Neural cell (in vitro differentiated cells): ENCODE data around the gene B4GALT5. TPM values are rescaled to one million over a fixed set of nuclear protein-coding genes. Genes with fewer than 3 reads are reported as not detected.

Experiments
- H2AFZ ChIP-seq: fragments of 200-600, 300-800 bp; sonication (generic), shearing (Covaris generic); 2 replicates; pipeline ENCODE4 v1.6.0; 2014; ENCODE audit warnings: low read depth, mild to moderate bottlenecking, antibody characterized with exemption, low read length, moderate library complexity
- H3F3A ChIP-seq: fragments of 200-600 bp; shearing (Covaris generic); 2 replicates; pipeline ENCODE4 v1.6.1; 2016; ENCODE audit warnings: mild to moderate bottlenecking, moderate library complexity, mixed read lengths, antibody characterized with exemption, low read length; ENCODE audit not compliant: insufficient read depth, poor library complexity, severe bottlenecking
- H3K27ac ChIP-seq: fragments of 200-600, 300-800 bp; sonication (generic), shearing (Covaris generic); 2 replicates; pipeline ENCODE4 v1.5.1; 2014; ENCODE audit warnings: mild to moderate bottlenecking, low read length, moderate library complexity
- H3K27me3 ChIP-seq: fragments of 300-800, 200-600 bp; sonication (generic), shearing (Covaris generic); 2 replicates; pipeline ENCODE4 v1.6.0; 2014; ENCODE audit warnings: mild to moderate bottlenecking, low read depth, low read length, moderate library complexity; ENCODE audit not compliant: insufficient read depth
- H3K36me3 ChIP-seq: fragments of 300-800, 200-600 bp; sonication (generic), shearing (Covaris generic); 2 replicates; pipeline ENCODE4 v1.5.1; 2014; ENCODE audit warnings: mild to moderate bottlenecking, antibody characterized with exemption, low read length, moderate library complexity; ENCODE audit not compliant: insufficient read depth
- H3K4me2 ChIP-seq: fragments of 300-800, 200-600 bp; sonication (generic), shearing (Covaris generic); 2 replicates; pipeline ENCODE4 v1.6.0; 2014; ENCODE audit warnings: mild to moderate bottlenecking, low read length
- H3K4me3 ChIP-seq: fragments of 300-800, 200-600 bp; sonication (generic), shearing (Covaris generic); 2 replicates; pipeline ENCODE4 v1.5.1; 2014; ENCODE audit warnings: mild to moderate bottlenecking, low read length, moderate library complexity
- H3K79me2 ChIP-seq: fragments of 200-600 bp; shearing (Covaris generic); replicated peaks from 2 replicates; pipeline ENCODE4 v1.6.0; 2014; ENCODE audit warnings: mild to moderate bottlenecking, low read length, moderate library complexity; ENCODE audit not compliant: insufficient read depth
- H3K9ac ChIP-seq: fragments of 300-800, 200-600 bp; sonication (generic), shearing (Covaris generic); 2 replicates; pipeline ENCODE4 v1.6.1; 2016; ENCODE audit warnings: mild to moderate bottlenecking, low read length, mixed read lengths
- H3K9me2 ChIP-seq: fragments of 200-600 bp; shearing (Covaris generic); 2 replicates; pipeline ENCODE4 v1.6.1; 2016; ENCODE audit warnings: mild to moderate bottlenecking, low read length, mixed read lengths; ENCODE audit not compliant: insufficient read depth
- H3K9me3 ChIP-seq: fragments of 200-600, 300-800 bp; sonication (generic), shearing (Covaris generic); 2 replicates; pipeline ENCODE4 v1.6.1; 2016; ENCODE audit warnings: mild to moderate bottlenecking, mixed run types, low read length, moderate library complexity, mixed read lengths
- H4K20me1 ChIP-seq: fragments of 200-600 bp; shearing (Covaris generic); 2 replicates; pipeline ENCODE4 v1.6.1; 2016; ENCODE audit warnings: mild to moderate bottlenecking, mixed run types; ENCODE audit not compliant: insufficient read depth
- EP300 ChIP-seq: fragments of 450-650 bp; conservative IDR thresholded peaks from 2 replicates; pipeline ENCODE4 v1.6.1; 2014; ENCODE audit warnings: antibody characterized with exemption, mild to moderate bottlenecking, moderate library complexity; ENCODE audit not compliant: poor library complexity, severe bottlenecking
- EZH2 ChIP-seq: fragments of 200-600, 300-800 bp; shearing (Covaris generic), sonication (generic); IDR thresholded peaks from 2 replicates; pipeline ENCODE4 v1.6.1; 2014; ENCODE audit warnings: antibody characterized with exemption, low read length, borderline replicate concordance, mild to moderate bottlenecking; ENCODE audit not compliant: insufficient read depth, poor library complexity, severe bottlenecking
- MXI1 ChIP-seq: fragments of 450-650 bp; conservative IDR thresholded peaks from 2 replicates; pipeline ENCODE4 v1.6.1; 2014; ENCODE audit warnings: antibody characterized with exemption, mild to moderate bottlenecking; ENCODE audit not compliant: poor library complexity, severe bottlenecking
- POLR2AphosphoS5 ChIP-seq: IDR thresholded peaks from 2 replicates; pipeline ENCODE4 v1.6.1; 2012
- REST ChIP-seq: IDR thresholded peaks from 2 replicates; pipeline ENCODE4 v1.6.1; 2012; ENCODE audit warnings: borderline replicate concordance
- SMC3 ChIP-seq: fragments of 450-650 bp; conservative IDR thresholded peaks from 2 replicates; pipeline ENCODE4 v1.6.1; 2014; ENCODE audit warnings: antibody characterized with exemption, mild to moderate bottlenecking, moderate library complexity; ENCODE audit not compliant: poor library complexity
- polyA plus RNA-seq: library from polyadenylated mRNA; depleted of rRNA; stranded (reverse); fragments of >200 nt; gene quantifications from 2 replicates; pipeline ENCODE4 v1.2.3, GENCODE V29; 2014
- TF ChIP-seq, protein P1 (sequence below): fragments of 450-650 bp; IDR thresholded peaks from 2 replicates; pipeline ENCODE4 v1.5.1; 2014; ENCODE audit warnings: antibody characterized with exemption, mild to moderate bottlenecking, moderate library complexity; ENCODE audit not compliant: poor library complexity, severe bottlenecking

The B4GALT5 gene
- polyA plus RNA-seq, 1 donor from 2014 or later = 34.7 TPM

DNA sequence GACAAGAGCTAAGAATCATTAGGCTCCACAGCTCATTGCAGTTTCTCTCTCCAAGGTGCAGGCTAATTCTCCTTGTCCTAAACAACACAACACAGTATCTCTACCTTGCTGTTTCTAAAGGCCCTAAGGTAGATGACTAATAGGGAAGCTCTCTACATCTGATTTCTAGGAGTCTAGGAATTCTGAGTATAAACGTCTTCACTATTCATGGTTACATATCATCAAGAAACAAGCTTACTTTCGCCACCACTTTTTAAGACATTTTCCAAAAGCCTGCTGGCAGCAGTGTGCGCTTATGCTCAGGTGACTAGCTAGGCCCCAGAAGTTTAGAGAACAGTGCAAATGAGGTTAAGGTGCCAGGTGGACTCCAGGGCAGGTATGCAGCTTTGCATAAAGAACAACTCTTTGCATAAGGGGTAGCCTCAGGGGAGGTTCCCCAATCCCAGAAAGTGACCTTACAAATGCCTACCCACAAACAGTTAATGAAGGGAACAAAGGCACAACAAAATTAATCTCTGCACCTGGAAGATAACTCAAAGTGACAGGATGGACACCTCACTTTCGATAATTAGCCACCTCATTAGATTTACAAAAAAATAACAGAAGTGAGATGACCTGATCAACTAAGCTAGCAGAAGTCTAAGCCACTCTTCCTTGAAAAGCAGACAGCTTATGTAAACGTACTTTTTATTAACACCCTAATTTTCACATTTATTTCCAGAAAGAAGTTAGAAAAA, 20.1 kb downstream of the B4GALT5 start:
- H3K27me3 ChIP-seq = no peaks in the 10 kb centered on the region
- no peaks in the 10 kb centered on the region for H3K9me2 ChIP-seq
- H4K20me1 ChIP-seq = no peaks in the 10 kb centered on the region
- no peak overlapping the region for H3K4me2 ChIP-seq
- no peaks in the 10 kb centered on the region for H3K9me3 ChIP-seq
- no peak overlapping the region for H2AFZ ChIP-seq
- H3K36me3 ChIP-seq = no peaks in the 10 kb centered on the region
- peaks cover 65% of the 10 kb centered on the region for H3K79me2 ChIP-seq
- no peak overlapping the region for H3K4me3 ChIP-seq
- no peaks in the 10 kb centered on the region for H3F3A ChIP-seq
- no peak overlapping the region for H3K9ac ChIP-seq
- H3K27ac ChIP-seq = no peak overlapping the region
- TF ChIP-seq EP300 (no peak), EZH2 (no peak), POLR2AphosphoS5 (no peak), REST (no peak)
- TF ChIP-seq, protein P1, sequence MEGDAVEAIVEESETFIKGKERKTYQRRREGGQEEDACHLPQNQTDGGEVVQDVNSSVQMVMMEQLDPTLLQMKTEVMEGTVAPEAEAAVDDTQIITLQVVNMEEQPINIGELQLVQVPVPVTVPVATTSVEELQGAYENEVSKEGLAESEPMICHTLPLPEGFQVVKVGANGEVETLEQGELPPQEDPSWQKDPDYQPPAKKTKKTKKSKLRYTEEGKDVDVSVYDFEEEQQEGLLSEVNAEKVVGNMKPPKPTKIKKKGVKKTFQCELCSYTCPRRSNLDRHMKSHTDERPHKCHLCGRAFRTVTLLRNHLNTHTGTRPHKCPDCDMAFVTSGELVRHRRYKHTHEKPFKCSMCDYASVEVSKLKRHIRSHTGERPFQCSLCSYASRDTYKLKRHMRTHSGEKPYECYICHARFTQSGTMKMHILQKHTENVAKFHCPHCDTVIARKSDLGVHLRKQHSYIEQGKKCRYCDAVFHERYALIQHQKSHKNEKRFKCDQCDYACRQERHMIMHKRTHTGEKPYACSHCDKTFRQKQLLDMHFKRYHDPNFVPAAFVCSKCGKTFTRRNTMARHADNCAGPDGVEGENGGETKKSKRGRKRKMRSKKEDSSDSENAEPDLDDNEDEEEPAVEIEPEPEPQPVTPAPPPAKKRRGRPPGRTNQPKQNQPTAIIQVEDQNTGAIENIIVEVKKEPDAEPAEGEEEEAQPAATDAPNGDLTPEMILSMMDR = no peak

GRCh38 chr20:49692941-49693340, 20.7 kb downstream of the B4GALT5 start:
- Histone ChIP-seq H3K4me3 (no peak overlapping the region), H3F3A (no peaks in the 10 kb centered on the region), H3K27ac (no peak overlapping the region), H3K9me3 (no peaks in the 10 kb centered on the region), H2AFZ (no peak overlapping the region), H3K79me2 (peaks cover 58% of the 10 kb centered on the region), H3K27me3 (no peaks in the 10 kb centered on the region), H3K36me3 (no peaks in the 10 kb centered on the region), H3K4me2 (no peak overlapping the region), H3K9me2 (no peaks in the 10 kb centered on the region), H3K9ac (no peak overlapping the region), H4K20me1 (no peaks in the 10 kb centered on the region)
- TF ChIP-seq REST (no peak), SMC3 (no peak), EP300 (no peak), MXI1 (no peak)
- TF ChIP-seq, protein P1 = no peak
